K562 (cell line): ENCODE data around the gene ARHGAP26. TPM values are rescaled to one million over a fixed set of nuclear protein-coding genes. Genes with fewer than 3 reads are reported as not detected.

Experiments
- ATAC-seq: fragments of 200-7000 bp; cut with Tn5 transposase; 3 replicates; pipeline ENCODE4 v1.9.1; 2020; ENCODE audit warnings: moderate library complexity
- BruUV-seq: library from RNA; stranded (reverse); fragments of 400-500 nt; replicated peaks from 2 replicates; lab custom pipeline; 2021; lab: Mats Ljungman, UMichigan
- CTCF ChIA-PET: fragments of 300-600 bp; formaldehyde crosslinking; extraction: SDS; loops from one replicate; lab custom pipeline; 2021; ENCODE audit warnings: low intra/inter-chr PET ratio; lab: Yijun Ruan, JAX
- POLR2A ChIA-PET: fragments of 300-600, 350-650 bp; sonication (Branson Sonifier 250); formaldehyde crosslinking; extraction: SDS; loops from one replicate; lab custom pipeline; 2021; ENCODE audit warnings: antibody characterized with exemption, inconsistent platforms; lab: Yijun Ruan, JAX
- DNase-seq, 4 experiments: peaks; one replicate each; pipeline versions ENCODE4 v3.0.0 to v3.0.0-alpha.2; 2011 to 2018; ENCODE audit warnings: low spot score in 3 of 4, mixed read lengths in 3 of 4; ENCODE audit errors: extremely low read depth in 1 of 4
- FAIRE-seq: peaks from 2 replicates; lab custom pipeline; 2011; peaks lifted over from hg19 to GRCh38; lab: Jason Lieb, UNC
- H2AFZ ChIP-seq: 2 replicates; pipeline ENCODE4 v1.6.0; 2011; ENCODE audit warnings: low read depth, low read length, control low read depth, inconsistent platforms
- H3K27ac ChIP-seq: fragments of 200-600 bp; 3 replicates; pipeline ENCODE4 v1.8.0; 2011; ENCODE audit warnings: low read depth, mild to moderate bottlenecking, control low read depth, inconsistent platforms, low read length, moderate library complexity, mixed read lengths; ENCODE audit errors: extremely low read depth
- H3K27me3 ChIP-seq, 2 experiments: fragments of 300-600 bp in 1 of 2; 2 replicates in 1 of 2; 3 replicates in 1 of 2; pipeline versions ENCODE4 v1.6.0 to v1.8.0; 2011; ENCODE audit warnings: inconsistent platforms in 2 of 2, low read length in 2 of 2, mild to moderate bottlenecking in 1 of 2, mixed read lengths in 1 of 2, moderate library complexity in 1 of 2; ENCODE audit not compliant: control insufficient read depth in 2 of 2, insufficient read depth in 2 of 2
- H3K36me3 ChIP-seq: fragments of 300-600 bp; 3 replicates; pipeline ENCODE4 v1.8.0; 2011; ENCODE audit warnings: mild to moderate bottlenecking, low read length, inconsistent platforms; ENCODE audit not compliant: control insufficient read depth, insufficient read depth
- H3K4me1 ChIP-seq, 2 experiments: fragments of 200-600 bp in 1 of 2; replicated peaks in 1 of 2; 2 replicates in 1 of 2; 3 replicates in 1 of 2; pipeline versions ENCODE4 v1.5.1 to v1.8.0; 2011; ENCODE audit warnings: inconsistent platforms in 2 of 2, low read length in 2 of 2, mild to moderate bottlenecking in 1 of 2, mixed read lengths in 1 of 2, moderate library complexity in 1 of 2; ENCODE audit not compliant: control insufficient read depth in 2 of 2, insufficient read depth in 2 of 2
- H3K4me2 ChIP-seq: 2 replicates; pipeline ENCODE4 v1.6.1; 2011; ENCODE audit warnings: low read length, control low read depth, inconsistent platforms, mixed read lengths; ENCODE audit not compliant: insufficient read depth
- H3K4me3 ChIP-seq: fragments of 200-600 bp; sonication (generic), shearing (Covaris generic); 2 replicates; pipeline ENCODE4 v1.5.1; 2016; ENCODE audit warnings: control low read depth, inconsistent platforms
- H3K79me2 ChIP-seq: fragments of 200-600 bp; 3 replicates; pipeline ENCODE4 v1.8.0; 2011; ENCODE audit warnings: low read length, inconsistent platforms; ENCODE audit not compliant: control insufficient read depth, insufficient read depth
- H3K9ac ChIP-seq, 2 experiments: 2 replicates each; pipeline versions ENCODE4 v1.6.0 to v1.6.1; 2011; ENCODE audit warnings: low read depth in 2 of 2, low read length in 2 of 2, control low read depth in 1 of 2, inconsistent platforms in 1 of 2, mild to moderate bottlenecking in 1 of 2, mixed read lengths in 1 of 2; ENCODE audit not compliant: insufficient read depth in 1 of 2
- H3K9me1 ChIP-seq: one replicate; pipeline ENCODE4 v1.6.0; 2011; ENCODE audit warnings: inconsistent platforms, mild to moderate bottlenecking, low read length, moderate library complexity; ENCODE audit not compliant: control insufficient read depth, insufficient read depth
- H3K9me3 ChIP-seq: replicated peaks from 2 replicates; pipeline ENCODE4 v1.5.1; 2011; ENCODE audit warnings: low read depth, low read length, inconsistent platforms; ENCODE audit not compliant: control insufficient read depth, insufficient read depth
- H4K20me1 ChIP-seq: replicated peaks from 2 replicates; pipeline ENCODE4 v1.6.1; 2011; ENCODE audit warnings: low read length, inconsistent platforms, mixed read lengths; ENCODE audit not compliant: control insufficient read depth, insufficient read depth
- ARNT ChIP-seq, 2 experiments: fragments of 450-650 bp; IDR thresholded peaks; 2 replicates each; pipeline ENCODE4 v1.6.1; 2016; ENCODE audit warnings: mild to moderate bottlenecking in 1 of 2
- HSF4 ChIP-seq: fragments of 250-450 bp; sonication (Bioruptor Pico); IDR thresholded peaks from 2 replicates; pipeline ENCODE4 v2.1.2; 2022; ENCODE audit warnings: mild to moderate bottlenecking, moderate library complexity, borderline replicate concordance
- POLR2AphosphoS5 ChIP-seq: IDR thresholded peaks from 2 replicates; pipeline ENCODE4 v1.6.1; 2011; ENCODE audit warnings: mild to moderate bottlenecking, low read depth, low read length, moderate library complexity; ENCODE audit not compliant: control insufficient read depth, insufficient read depth
- WGBS: fragments of 100-300 bp; shearing (Covaris generic); methylation state at CpG from one replicate; pipeline ENCODE4 v1.1.6; 2016; ENCODE audit warnings: low coverage, mixed read lengths; ENCODE audit not compliant: insufficient coverage; ENCODE audit errors: missing lambda C conversion rate; 5-methylcytosine and 5-hydroxymethylcytosine counted together
- in situ Hi-C: fragments of 300-500 bp; cut with MboI; formaldehyde crosslinking; loops from 4 replicates; pipeline ENCODE4 v1.15.0; 2018; ENCODE audit warnings: inconsistent platforms, mixed read lengths
- intact Hi-C: fragments of 100-400 bp; cut with micrococcal nuclease; formaldehyde crosslinking; loops from 2 replicates; pipeline ENCODE4 v1.14.2; 2022
- polyA plus RNA-seq, 8 experiments: library from polyadenylated mRNA; depleted of rRNA in 4 of 8; stranded (reverse) in 5 of 8; unstranded in 3 of 8; fragments of >200 nt; fragmentation: Nextera tagmentation in 2 of 8; fragmentation: Illumina TruSeq in 1 of 8; extraction: Ambion mirVana in 2 of 8; extraction: Trizol in 1 of 8; gene quantifications; 2 replicates each; pipeline versions ENCODE4 v1.2.1 to v1.2.3, GENCODE V29; 2011 to 2014; ENCODE audit warnings: inconsistent platforms in 1 of 8, missing spikeins in 1 of 8
- total RNA-seq, 7 experiments: library from RNA; depleted of rRNA in 6 of 7; stranded (reverse); fragments of >200 nt in 6 of 7; fragmentation: Illumina TruSeq in 2 of 7; extraction: Trizol in 2 of 7; gene quantifications; 2 replicates each; pipeline versions ENCODE4 v1.2.1 to v1.2.3, GENCODE V29; 2011 to 2021; ENCODE audit warnings: low replicate concordance in 1 of 7
- TF ChIP-seq, protein P1 (sequence below): fragments of 450-650 bp; formaldehyde crosslinking; IDR thresholded peaks from 2 replicates; pipeline ENCODE4 v1.4.0; 2020; ENCODE audit warnings: mild to moderate bottlenecking, mixed read lengths
- TF ChIP-seq, protein P2 (sequence below), 2 experiments: IDR thresholded peaks; 2 replicates each; pipeline ENCODE4 v1.6.1; 2012; ENCODE audit warnings: improper control_type of control experiment in 2 of 2, low read depth in 2 of 2, low read length in 2 of 2, borderline replicate concordance in 1 of 2

Gene ARHGAP26
- total and polyA plus RNA-seq, 9 of the 15 experiments (the other 6 are each of a cell fraction or from before 2014, with no cell fraction given), result 0.13 to 1.1 (median 0.55) TPM

GRCh38 chr5:142984525-142984924 is 214.3 kb downstream of the ARHGAP26 start:
- Histone ChIP-seq H3K27ac (no peak overlapping the region), H3K4me3 (no peak overlapping the region), H3K4me1 (no peaks in the 10 kb centered on the region; a peak in 1 of 5 replicates), H3K36me3 (no peaks in the 10 kb centered on the region), H3K9me1 (no peaks in the 10 kb centered on the region), H3K4me2 (no peak overlapping the region), H4K20me1 (no peaks in the 10 kb centered on the region), H3K9ac (no peak overlapping the region), H2AFZ (no peak overlapping the region), H3K79me2 (no peaks in the 10 kb centered on the region), H3K9me3 (no peaks in the 10 kb centered on the region), H3K27me3 (0 out of 5 replicates have a peak, but pooled peaks cover 0 to 10% of the 10 kb centered on the region in 2 experiments)
- TF ChIP-seq POLR2AphosphoS5 (no peak), HSF4 (no peak), ARNT (IDR thresholded peaks at IDR 0.05) (no peak)
- TF ChIP-seq, protein P1, sequence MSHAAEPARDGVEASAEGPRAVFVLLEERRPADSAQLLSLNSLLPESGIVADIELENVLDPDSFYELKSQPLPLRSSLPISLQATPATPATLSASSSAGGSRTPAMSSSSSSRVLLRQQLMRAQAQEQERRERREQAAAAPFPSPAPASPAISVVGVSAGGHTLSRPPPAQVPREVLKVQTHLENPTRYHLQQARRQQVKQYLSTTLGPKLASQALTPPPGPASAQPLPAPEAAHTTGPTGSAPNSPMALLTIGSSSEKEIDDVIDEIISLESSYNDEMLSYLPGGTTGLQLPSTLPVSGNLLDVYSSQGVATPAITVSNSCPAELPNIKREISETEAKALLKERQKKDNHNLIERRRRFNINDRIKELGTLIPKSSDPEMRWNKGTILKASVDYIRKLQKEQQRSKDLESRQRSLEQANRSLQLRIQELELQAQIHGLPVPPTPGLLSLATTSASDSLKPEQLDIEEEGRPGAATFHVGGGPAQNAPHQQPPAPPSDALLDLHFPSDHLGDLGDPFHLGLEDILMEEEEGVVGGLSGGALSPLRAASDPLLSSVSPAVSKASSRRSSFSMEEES (CRISPR knock-in tag), result no peak
- TF ChIP-seq, protein P2, sequence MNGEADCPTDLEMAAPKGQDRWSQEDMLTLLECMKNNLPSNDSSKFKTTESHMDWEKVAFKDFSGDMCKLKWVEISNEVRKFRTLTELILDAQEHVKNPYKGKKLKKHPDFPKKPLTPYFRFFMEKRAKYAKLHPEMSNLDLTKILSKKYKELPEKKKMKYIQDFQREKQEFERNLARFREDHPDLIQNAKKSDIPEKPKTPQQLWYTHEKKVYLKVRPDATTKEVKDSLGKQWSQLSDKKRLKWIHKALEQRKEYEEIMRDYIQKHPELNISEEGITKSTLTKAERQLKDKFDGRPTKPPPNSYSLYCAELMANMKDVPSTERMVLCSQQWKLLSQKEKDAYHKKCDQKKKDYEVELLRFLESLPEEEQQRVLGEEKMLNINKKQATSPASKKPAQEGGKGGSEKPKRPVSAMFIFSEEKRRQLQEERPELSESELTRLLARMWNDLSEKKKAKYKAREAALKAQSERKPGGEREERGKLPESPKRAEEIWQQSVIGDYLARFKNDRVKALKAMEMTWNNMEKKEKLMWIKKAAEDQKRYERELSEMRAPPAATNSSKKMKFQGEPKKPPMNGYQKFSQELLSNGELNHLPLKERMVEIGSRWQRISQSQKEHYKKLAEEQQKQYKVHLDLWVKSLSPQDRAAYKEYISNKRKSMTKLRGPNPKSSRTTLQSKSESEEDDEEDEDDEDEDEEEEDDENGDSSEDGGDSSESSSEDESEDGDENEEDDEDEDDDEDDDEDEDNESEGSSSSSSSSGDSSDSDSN (IDR thresholded peaks at IDR 0.05; ENCODE audit: borderline replicate concordance in 1 of 2, low read depth in 2 of 2, low read length in 2 of 2), result no peak
- CTCF ChIA-PET, result no interaction called here
- POLR2A ChIA-PET, result interaction anchor here (1.2 kb wide), 1 partner anchor 9 kb away, joined by 4 read pairs; no protein-coding TSS in a partner anchor
- no peak for ATAC-seq
- DNase-seq, result no peak
- intact Hi-C loops (no loop called here), in situ Hi-C loops (no loop called here)
- no TSS peak for BruUV-seq
- no peak for FAIRE-seq
- WGBS, result 10% methylated on average over 2 of the region's 2 CpGs
